ENCODE results near the gene SPG7. TPM values are rescaled to one million over a fixed set of nuclear protein-coding genes. Genes with fewer than 3 reads are reported as not detected.

Gene SPG7
- total and polyA plus RNA-seq, 2 experiments from 2014 or later = 108 to 222 TPM

DNA sequence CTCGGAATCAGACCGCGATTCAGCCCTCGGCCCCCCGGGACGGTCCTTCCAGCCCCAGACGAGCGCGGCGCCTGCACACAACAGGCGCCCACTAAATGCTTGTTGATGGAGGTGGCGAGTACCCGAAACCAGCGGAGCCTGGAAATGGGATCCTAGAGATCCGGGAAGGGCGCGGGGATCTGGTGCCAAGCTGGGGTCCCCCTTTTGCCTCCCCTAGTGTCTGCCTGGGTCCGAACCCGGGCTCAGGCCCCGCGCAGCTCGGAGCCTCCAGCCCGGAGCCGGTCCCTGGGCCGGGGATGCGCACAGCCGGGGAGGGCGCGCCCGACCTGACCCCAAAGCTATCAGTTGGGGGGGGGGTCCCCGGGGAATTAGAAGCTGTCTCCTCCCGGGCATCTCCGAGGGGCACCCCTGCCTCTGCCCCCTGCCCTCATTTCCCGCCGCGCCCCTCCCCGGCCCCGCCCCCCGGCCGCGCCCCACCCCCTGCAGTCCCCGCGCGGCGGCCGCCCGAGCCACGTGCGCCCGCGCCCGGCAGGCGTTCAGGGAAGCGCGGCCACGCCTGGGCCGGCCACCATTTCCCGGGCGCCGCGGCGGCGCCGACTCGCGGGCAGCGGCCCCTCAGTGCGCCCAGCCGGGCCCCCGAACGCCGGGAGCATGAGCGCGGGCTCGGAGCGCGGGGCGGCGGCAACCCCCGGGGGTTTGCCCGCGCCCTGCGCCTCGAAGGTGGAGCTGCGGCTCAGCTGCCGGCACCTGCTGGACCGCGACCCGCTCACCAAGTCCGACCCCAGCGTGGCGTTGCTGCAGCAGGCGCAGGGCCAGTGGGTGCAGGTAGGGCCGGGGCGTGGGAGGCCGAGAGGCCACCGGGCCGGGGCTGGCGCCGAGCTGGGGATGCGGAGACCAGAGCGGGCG lies 67.3 kb downstream of the SPG7 start, which contains the start of gene CPNE7:
Gene CPNE7 (plus strand): TSS at position 512 of the 906 bp plus-strand sequence. CDS start 140 bp downstream, at position 652.
- 2% methylated on average over 45 of the region's 103 CpGs for WGBS (ENCODE audit: low lambda C conversion rate, missing lambda C conversion rate)
- no peak within 1 kb of the TSS for H3K27ac ChIP-seq
- no peak for DNase-seq (ENCODE audit: low spot score)
- H3K4me3 ChIP-seq = peak within 1 kb of the TSS; percentile 20
- no peaks in the 10 kb centered on the region for H3K79me2 ChIP-seq
- H4K20me1 ChIP-seq (ENCODE audit: insufficient read depth, poor library complexity, severe bottlenecking) = no peaks in the 10 kb centered on the region
- no peaks in the 10 kb centered on the region for H3K9me3 ChIP-seq (ENCODE audit: low read depth)
- H3K9me2 ChIP-seq (replicated peaks; ENCODE audit: insufficient read depth) = no peaks in the 10 kb centered on the region
- peaks cover 25% of the 10 kb centered on the region for H3K27me3 ChIP-seq
- peaks cover 21% of the 10 kb centered on the region for H3K4me1 ChIP-seq (ENCODE audit: insufficient read depth)
- peak within 1 kb of the TSS; percentile 68 for H2AFZ ChIP-seq
- no peaks in the 10 kb centered on the region for H3K36me3 ChIP-seq (replicated peaks; ENCODE audit: insufficient read depth, low read depth)
- TF ChIP-seq, protein P1, sequence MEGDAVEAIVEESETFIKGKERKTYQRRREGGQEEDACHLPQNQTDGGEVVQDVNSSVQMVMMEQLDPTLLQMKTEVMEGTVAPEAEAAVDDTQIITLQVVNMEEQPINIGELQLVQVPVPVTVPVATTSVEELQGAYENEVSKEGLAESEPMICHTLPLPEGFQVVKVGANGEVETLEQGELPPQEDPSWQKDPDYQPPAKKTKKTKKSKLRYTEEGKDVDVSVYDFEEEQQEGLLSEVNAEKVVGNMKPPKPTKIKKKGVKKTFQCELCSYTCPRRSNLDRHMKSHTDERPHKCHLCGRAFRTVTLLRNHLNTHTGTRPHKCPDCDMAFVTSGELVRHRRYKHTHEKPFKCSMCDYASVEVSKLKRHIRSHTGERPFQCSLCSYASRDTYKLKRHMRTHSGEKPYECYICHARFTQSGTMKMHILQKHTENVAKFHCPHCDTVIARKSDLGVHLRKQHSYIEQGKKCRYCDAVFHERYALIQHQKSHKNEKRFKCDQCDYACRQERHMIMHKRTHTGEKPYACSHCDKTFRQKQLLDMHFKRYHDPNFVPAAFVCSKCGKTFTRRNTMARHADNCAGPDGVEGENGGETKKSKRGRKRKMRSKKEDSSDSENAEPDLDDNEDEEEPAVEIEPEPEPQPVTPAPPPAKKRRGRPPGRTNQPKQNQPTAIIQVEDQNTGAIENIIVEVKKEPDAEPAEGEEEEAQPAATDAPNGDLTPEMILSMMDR (IDR thresholded peaks at IDR 0.05; ENCODE audit: poor library complexity) = no peak
- peak; percentile 74 for TF ChIP-seq EZH2phosphoT487 (IDR thresholded peaks at IDR 0.05; ENCODE audit: low read depth, severe bottlenecking, unreplicated experiment)
- H3K4me2 ChIP-seq = peak within 1 kb of the TSS; percentile 84

DNA sequence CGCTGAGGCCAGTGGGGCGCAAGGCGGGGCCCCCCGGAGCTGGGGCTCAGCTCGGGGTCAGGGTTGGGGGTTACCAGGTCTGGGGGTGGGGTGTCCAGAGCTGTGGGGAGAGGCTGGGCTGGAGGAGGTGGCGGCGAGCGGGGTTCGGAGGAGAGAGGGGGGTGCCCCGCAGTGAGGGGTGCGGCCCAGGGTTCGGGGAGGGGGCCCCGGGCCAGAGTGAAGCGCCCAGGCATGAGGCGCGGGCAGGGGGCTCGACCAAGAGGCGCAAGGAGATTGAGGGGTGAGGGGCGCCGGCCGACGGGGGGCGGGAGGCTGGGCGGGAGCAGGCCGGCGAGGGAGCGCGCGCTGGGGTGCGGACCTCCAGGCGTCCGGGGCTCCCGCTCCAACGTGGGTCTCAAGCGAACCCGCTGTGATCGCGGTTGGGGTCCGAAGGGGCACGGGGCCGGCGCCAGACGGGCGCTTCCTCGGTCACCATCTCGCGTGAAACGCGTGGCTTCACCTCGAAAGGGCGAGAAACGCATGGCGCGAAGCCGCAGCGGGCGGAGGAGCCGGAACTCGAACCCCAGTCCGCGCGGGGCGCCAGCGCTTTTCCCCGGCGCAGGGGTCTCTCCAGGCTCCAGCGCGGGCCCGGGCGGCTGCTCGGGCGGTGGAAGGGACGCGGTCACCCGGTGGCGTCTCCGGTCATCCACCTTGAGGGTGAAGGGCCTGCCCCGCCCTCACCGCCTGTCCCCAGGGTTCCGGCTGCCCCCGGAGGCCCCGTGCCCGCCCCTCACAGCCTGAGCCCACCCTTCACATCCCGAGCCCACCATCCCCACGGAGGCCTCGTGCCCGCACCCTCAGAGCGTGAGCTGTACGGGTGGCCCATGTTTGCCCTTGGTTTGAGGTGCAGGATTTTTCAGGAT lies 68.2 kb downstream of the SPG7 start:
- 30% methylated on average over 39 of the region's 89 CpGs for WGBS (ENCODE audit: low lambda C conversion rate, missing lambda C conversion rate)
- no peak for DNase-seq (ENCODE audit: low spot score)
- Histone ChIP-seq H4K20me1 (ENCODE audit: insufficient read depth, poor library complexity, severe bottlenecking) (no peaks in the 10 kb centered on the region), H3K4me1 (ENCODE audit: insufficient read depth) (peaks cover 21% of the 10 kb centered on the region), H3K27me3 (peaks cover 25% of the 10 kb centered on the region), H3K79me2 (no peaks in the 10 kb centered on the region), H3K36me3 (replicated peaks; ENCODE audit: insufficient read depth, low read depth) (no peaks in the 10 kb centered on the region), H3K9me2 (replicated peaks; ENCODE audit: insufficient read depth) (no peaks in the 10 kb centered on the region), H3K4me3 (no peak overlapping the region), H3K9me3 (ENCODE audit: low read depth) (no peaks in the 10 kb centered on the region), H3K4me2 (peak overlapping the region; percentile 74), H2AFZ (no peak overlapping the region), H3K27ac (no peak overlapping the region)
- TF ChIP-seq, protein P1 (IDR thresholded peaks at IDR 0.05; ENCODE audit: poor library complexity) = no peak
- TF ChIP-seq EZH2 (IDR thresholded peaks at IDR 0.05; ENCODE audit: borderline replicate concordance) (peak; percentile 80), EZH2phosphoT487 (IDR thresholded peaks at IDR 0.05; ENCODE audit: low read depth, severe bottlenecking, unreplicated experiment) (no peak)

GRCh38 chr16:89577055-89577759 lies 69.0 kb downstream of the SPG7 start:
- H3K9me2 ChIP-seq (replicated peaks; ENCODE audit: insufficient read depth) = no peaks in the 10 kb centered on the region
- WGBS (ENCODE audit: low lambda C conversion rate, missing lambda C conversion rate) = 96% methylated on average over 25 of the region's 25 CpGs
- H3K27me3 ChIP-seq = peaks cover 25% of the 10 kb centered on the region
- H3K79me2 ChIP-seq = no peaks in the 10 kb centered on the region
- no peak overlapping the region for H3K27ac ChIP-seq
- H4K20me1 ChIP-seq (ENCODE audit: insufficient read depth, poor library complexity, severe bottlenecking) = no peaks in the 10 kb centered on the region
- no peak overlapping the region for H3K4me3 ChIP-seq
- DNase-seq (ENCODE audit: low spot score) = no peak
- no peak overlapping the region for H2AFZ ChIP-seq
- H3K9me3 ChIP-seq (ENCODE audit: low read depth) = no peaks in the 10 kb centered on the region
- H3K4me2 ChIP-seq = no peak overlapping the region
- no peaks in the 10 kb centered on the region for H3K36me3 ChIP-seq (replicated peaks; ENCODE audit: insufficient read depth, low read depth)
- TF ChIP-seq EZH2phosphoT487 (IDR thresholded peaks at IDR 0.05; ENCODE audit: low read depth, severe bottlenecking, unreplicated experiment) (no peak), EZH2 (IDR thresholded peaks at IDR 0.05; ENCODE audit: borderline replicate concordance) (no peak)
- TF ChIP-seq, protein P1 (IDR thresholded peaks at IDR 0.05; ENCODE audit: poor library complexity) = no peak
- H3K4me1 ChIP-seq (ENCODE audit: insufficient read depth) = peaks cover 18% of the 10 kb centered on the region

Measured in hepatocyte (in vitro differentiated cells).